ENCODE data around the gene DLEC1.

Gene DLEC1

GRCh38 chr3:38165722-38166387 is 126.8 kb downstream of the DLEC1 start:
- DNase-seq = no peak

DNA sequence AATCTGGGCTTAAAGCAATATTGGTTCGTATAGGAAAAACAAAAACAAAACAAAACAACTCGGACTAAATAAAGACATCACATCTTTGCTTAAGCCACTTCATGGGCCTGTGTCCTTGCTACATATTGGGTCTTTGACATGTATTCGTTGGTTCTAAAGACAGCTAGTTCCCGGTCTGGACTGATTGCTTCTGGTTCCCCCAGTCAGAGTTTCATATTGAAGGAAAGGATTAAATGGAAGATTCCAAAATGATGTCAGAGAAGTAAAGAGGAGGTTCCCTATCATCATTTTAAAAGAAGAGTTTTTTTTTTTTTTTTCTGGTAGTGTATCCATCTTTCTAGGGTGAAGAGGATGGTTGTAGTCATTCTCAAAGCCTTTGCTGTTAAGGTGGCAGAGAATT is 128.6 kb downstream of the DLEC1 start:
- no peak for DNase-seq

DNA sequence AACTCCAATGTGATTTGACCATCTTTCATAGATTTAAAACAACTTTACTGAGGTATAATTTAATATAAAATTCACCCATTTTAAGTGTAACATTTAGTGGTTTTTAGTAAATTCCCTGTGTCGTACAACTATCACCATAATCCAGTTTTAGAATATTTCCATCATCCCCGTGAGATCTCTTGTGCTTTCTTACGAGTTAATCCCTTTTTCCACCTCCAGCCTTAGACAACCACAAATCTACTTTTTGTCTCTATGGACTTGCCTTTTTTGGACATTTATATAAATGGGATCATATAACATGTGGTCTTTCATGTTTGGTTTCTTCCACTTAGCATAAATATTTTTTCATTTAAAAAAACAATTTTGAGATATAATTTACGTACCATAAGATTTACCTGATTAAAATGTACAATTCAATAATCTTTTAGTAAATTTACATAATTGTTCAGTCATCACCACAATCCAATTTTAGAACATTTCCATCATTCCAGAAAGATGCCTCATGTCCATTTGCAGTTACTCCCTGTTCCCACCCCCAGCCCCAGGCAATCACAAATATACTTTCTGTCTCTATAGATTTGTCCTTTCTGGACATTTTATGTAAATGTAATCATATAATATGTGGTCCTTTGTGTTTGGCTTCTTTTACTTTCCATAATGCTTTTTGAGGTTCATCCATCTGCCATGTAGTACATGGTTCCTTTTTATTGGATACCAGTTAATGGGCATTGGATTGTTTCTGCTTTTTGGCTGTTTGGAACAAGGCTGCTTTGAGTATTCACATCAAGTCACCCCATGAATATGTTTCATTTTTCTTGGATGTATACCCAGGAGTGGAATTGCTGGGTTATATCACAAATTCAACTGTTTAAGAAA is 129.4 kb downstream of the DLEC1 start:
- DNase-seq = no peak

- DNase-seq = no peak
Measured at GRCh38 chr3:38169027-38169317, 130.0 kb downstream of the DLEC1 start.

- no peak for DNase-seq
Measured at GRCh38 chr3:38170722-38171121, 131.7 kb downstream of the DLEC1 start.

GRCh38 chr3:38171622-38172021 is 132.6 kb downstream of the DLEC1 start:
- DNase-seq = no peak
